ENCODE results near the gene CACNG8. TPM values are rescaled to one million over a fixed set of nuclear protein-coding genes. Genes with fewer than 3 reads are reported as not detected.

CACNG8 gene
- total RNA-seq, 1 experiment from 2014 or later = 17.7 TPM

DNA sequence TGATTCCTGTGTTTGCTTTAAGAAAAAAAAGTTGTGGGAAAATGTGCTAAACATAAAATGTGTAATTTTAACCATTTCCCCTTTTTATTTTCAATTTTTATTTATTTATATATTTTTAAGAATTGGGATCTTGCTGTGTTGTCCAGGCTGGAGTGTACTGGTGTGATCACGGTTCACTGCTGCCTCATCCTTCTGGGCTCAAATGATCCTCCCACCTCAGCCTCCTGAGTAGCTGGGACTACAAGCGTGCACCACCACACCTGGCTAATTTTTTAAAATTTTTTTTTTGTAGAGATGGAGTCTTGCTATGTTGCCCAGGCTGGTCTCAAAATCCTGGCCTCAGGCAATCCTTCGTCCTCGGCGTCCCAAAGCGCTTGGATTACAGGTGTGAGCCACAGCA lies 47.7 kb downstream of the CACNG8 start:
- in situ Hi-C loops (cut with HindIII; ENCODE audit: low pct_unique_long_range_greater_than_20kb, low sequenced_read_pairs) (no loop called here), intact Hi-C loops (cut with micrococcal nuclease; ENCODE audit: unreplicated experiment) (no loop called here)
- ChIA-PET POLR2A (no interaction called here), CTCF (no interaction called here)
- DNase-seq (ENCODE audit: low read depth, low spot score) = no peak
- no peaks in the 10 kb centered on the region for H3K27me3 ChIP-seq (ENCODE audit: control insufficient read depth, insufficient read depth, low read length)
- peak overlapping the region; percentile 93 for H3K27ac ChIP-seq (ENCODE audit: low read length)
- no peak for TF ChIP-seq SIN3A (IDR thresholded peaks at IDR 0.05; ENCODE audit: borderline replicate concordance, insufficient read depth, low read depth, low read length)
- no peaks in the 10 kb centered on the region for H3K9me3 ChIP-seq (ENCODE audit: control insufficient read depth, insufficient read depth, low read depth, low read length)
- no peak overlapping the region for H3K4me3 ChIP-seq (ENCODE audit: low read depth in 2 of 2, low read length in 2 of 2)
- H3K36me3 ChIP-seq (ENCODE audit: control insufficient read depth, insufficient read depth, low read length) = no peaks in the 10 kb centered on the region
- H3K4me1 ChIP-seq (ENCODE audit: control insufficient read depth, insufficient read depth, low read length) = peaks cover 30% of the 10 kb centered on the region
- no TSS peak for BruUV-seq (replicated peaks)
- no peak for ATAC-seq

DNA sequence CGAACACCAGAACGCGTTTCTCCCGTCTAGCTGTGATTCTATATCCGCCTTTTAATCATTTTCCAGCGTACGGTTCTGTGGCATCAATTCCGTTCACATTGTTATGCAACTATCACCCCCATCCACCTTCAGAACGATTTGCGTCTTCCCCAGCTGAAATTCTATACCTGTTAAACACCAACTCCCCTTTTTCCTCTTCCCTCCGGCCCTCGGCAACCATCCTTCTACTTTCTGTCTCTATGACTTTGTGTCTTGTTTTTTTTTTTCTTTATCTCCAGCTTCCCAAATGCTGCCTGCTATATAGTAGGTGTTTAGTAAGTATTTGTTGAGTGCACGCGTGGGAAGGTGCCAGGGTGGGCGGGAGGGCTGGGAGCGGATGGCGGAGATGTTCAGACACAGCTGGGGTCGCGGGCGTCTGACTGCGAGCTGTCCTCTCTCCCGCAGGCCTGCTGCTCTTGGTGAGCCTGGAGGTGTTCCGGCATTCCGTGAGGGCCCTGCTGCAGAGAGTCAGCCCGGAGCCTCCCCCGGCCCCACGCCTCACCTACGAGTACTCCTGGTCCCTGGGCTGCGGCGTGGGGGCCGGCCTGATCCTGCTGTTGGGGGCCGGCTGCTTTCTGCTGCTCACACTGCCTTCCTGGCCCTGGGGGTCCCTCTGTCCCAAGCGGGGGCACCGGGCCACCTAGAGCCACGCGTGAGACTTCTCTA lies 48.9 kb downstream of the CACNG8 start:
- DNase-seq (ENCODE audit: low read depth, low spot score) = no peak
- H3K36me3 ChIP-seq (ENCODE audit: control insufficient read depth, insufficient read depth, low read length) = no peaks in the 10 kb centered on the region
- no peaks in the 10 kb centered on the region for H3K9me3 ChIP-seq (ENCODE audit: control insufficient read depth, insufficient read depth, low read depth, low read length)
- ATAC-seq = no peak
- in situ Hi-C loops (cut with HindIII; ENCODE audit: low pct_unique_long_range_greater_than_20kb, low sequenced_read_pairs) (no loop called here), intact Hi-C loops (cut with micrococcal nuclease; ENCODE audit: unreplicated experiment) (no loop called here)
- no TSS peak for BruUV-seq (replicated peaks)
- ChIA-PET POLR2A (interaction anchor here (0.7 kb wide), 2 partner anchors 64 to 144 kb away, joined by 3 to 4 read pairs; partner anchors contain the start of gene MYADM), CTCF (interaction anchor here (0.7 kb wide), 1 partner anchor 24 kb away, joined by 4 read pairs; no protein-coding TSS in a partner anchor)
- no peak overlapping the region for H3K4me3 ChIP-seq (ENCODE audit: low read depth in 2 of 2, low read length in 2 of 2)
- TF ChIP-seq, protein P1, sequence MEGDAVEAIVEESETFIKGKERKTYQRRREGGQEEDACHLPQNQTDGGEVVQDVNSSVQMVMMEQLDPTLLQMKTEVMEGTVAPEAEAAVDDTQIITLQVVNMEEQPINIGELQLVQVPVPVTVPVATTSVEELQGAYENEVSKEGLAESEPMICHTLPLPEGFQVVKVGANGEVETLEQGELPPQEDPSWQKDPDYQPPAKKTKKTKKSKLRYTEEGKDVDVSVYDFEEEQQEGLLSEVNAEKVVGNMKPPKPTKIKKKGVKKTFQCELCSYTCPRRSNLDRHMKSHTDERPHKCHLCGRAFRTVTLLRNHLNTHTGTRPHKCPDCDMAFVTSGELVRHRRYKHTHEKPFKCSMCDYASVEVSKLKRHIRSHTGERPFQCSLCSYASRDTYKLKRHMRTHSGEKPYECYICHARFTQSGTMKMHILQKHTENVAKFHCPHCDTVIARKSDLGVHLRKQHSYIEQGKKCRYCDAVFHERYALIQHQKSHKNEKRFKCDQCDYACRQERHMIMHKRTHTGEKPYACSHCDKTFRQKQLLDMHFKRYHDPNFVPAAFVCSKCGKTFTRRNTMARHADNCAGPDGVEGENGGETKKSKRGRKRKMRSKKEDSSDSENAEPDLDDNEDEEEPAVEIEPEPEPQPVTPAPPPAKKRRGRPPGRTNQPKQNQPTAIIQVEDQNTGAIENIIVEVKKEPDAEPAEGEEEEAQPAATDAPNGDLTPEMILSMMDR (IDR thresholded peaks at IDR 0.05) = no peak
- no peak for TF ChIP-seq TCF7L2 (IDR thresholded peaks at IDR 0.05; ENCODE audit: low read depth, low read length)
- no peak for TF ChIP-seq SIN3A (IDR thresholded peaks at IDR 0.05; ENCODE audit: borderline replicate concordance, insufficient read depth, low read depth, low read length)
- TF ChIP-seq POLR2AphosphoS5 (IDR thresholded peaks at IDR 0.05; ENCODE audit: low read depth, low read length) = no peak
- TF ChIP-seq, protein P2, sequence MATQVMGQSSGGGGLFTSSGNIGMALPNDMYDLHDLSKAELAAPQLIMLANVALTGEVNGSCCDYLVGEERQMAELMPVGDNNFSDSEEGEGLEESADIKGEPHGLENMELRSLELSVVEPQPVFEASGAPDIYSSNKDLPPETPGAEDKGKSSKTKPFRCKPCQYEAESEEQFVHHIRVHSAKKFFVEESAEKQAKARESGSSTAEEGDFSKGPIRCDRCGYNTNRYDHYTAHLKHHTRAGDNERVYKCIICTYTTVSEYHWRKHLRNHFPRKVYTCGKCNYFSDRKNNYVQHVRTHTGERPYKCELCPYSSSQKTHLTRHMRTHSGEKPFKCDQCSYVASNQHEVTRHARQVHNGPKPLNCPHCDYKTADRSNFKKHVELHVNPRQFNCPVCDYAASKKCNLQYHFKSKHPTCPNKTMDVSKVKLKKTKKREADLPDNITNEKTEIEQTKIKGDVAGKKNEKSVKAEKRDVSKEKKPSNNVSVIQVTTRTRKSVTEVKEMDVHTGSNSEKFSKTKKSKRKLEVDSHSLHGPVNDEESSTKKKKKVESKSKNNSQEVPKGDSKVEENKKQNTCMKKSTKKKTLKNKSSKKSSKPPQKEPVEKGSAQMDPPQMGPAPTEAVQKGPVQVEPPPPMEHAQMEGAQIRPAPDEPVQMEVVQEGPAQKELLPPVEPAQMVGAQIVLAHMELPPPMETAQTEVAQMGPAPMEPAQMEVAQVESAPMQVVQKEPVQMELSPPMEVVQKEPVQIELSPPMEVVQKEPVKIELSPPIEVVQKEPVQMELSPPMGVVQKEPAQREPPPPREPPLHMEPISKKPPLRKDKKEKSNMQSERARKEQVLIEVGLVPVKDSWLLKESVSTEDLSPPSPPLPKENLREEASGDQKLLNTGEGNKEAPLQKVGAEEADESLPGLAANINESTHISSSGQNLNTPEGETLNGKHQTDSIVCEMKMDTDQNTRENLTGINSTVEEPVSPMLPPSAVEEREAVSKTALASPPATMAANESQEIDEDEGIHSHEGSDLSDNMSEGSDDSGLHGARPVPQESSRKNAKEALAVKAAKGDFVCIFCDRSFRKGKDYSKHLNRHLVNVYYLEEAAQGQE (IDR thresholded peaks at IDR 0.05; ENCODE audit: insufficient read depth in 1 of 2, low read depth in 2 of 2, low read length in 1 of 2) = no peak
- peak overlapping the region; percentile 93 for H3K27ac ChIP-seq (ENCODE audit: low read length)
- H3K27me3 ChIP-seq (ENCODE audit: control insufficient read depth, insufficient read depth, low read length) = no peaks in the 10 kb centered on the region
- H3K4me1 ChIP-seq (ENCODE audit: control insufficient read depth, insufficient read depth, low read length) = peaks cover 27% of the 10 kb centered on the region

DNA sequence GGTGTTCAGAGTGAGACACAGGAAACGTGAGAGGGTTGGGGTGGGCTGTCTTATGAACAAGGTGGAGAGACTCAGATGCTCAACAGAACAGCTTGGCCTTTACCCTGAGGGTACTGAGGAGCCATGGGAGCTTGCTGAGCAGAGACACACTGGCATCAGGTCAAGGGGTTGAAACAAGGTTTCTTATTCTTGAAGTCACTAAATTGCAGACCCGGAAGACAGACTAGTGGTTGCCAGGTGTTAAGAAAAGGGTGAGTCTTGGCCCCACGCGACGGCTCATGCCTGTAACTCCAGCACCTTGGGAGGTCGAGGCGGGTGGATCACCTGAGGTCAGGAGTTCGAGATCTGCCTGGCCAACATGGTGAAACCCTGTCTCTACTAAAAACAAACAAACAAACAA lies 51.1 kb downstream of the CACNG8 start:
- CTCF ChIA-PET = no interaction called here

More for the DNA sequence above, 51.1 kb downstream of the CACNG8 start:
- no TSS peak for BruUV-seq (replicated peaks)
- POLR2A ChIA-PET = interaction anchor here (0.8 kb wide), 1 partner anchor 25 kb away, joined by 9 read pairs; no protein-coding TSS in a partner anchor
- Histone ChIP-seq H3K36me3 (ENCODE audit: control insufficient read depth, insufficient read depth, low read length) (no peaks in the 10 kb centered on the region), H3K4me3 (ENCODE audit: low read depth in 2 of 2, low read length in 2 of 2) (no peak overlapping the region), H3K27me3 (ENCODE audit: control insufficient read depth, insufficient read depth, low read length) (no peaks in the 10 kb centered on the region), H3K4me1 (ENCODE audit: control insufficient read depth, insufficient read depth, low read length) (peaks cover 12% of the 10 kb centered on the region), H3K27ac (ENCODE audit: low read length) (peak overlapping the region; percentile 82), H3K9me3 (ENCODE audit: control insufficient read depth, insufficient read depth, low read depth, low read length) (no peaks in the 10 kb centered on the region)
- intact Hi-C loops (cut with micrococcal nuclease; ENCODE audit: unreplicated experiment) (no loop called here), in situ Hi-C loops (cut with HindIII; ENCODE audit: low pct_unique_long_range_greater_than_20kb, low sequenced_read_pairs) (no loop called here)
- DNase-seq (ENCODE audit: low read depth, low spot score) (no peak), ATAC-seq (0 out of 2 replicates have a peak, but pooled peaks have one; percentile 11)
- no peak for TF ChIP-seq TCF7L2 (IDR thresholded peaks at IDR 0.05; ENCODE audit: low read depth, low read length)
- no peak for TF ChIP-seq POLR2AphosphoS5 (IDR thresholded peaks at IDR 0.05; ENCODE audit: low read depth, low read length)
- TF ChIP-seq SIN3A (IDR thresholded peaks at IDR 0.05; ENCODE audit: borderline replicate concordance, insufficient read depth, low read depth, low read length) = no peak
- TF ChIP-seq, protein P1 (IDR thresholded peaks at IDR 0.05) = no peak
- TF ChIP-seq, protein P2 (IDR thresholded peaks at IDR 0.05; ENCODE audit: insufficient read depth in 1 of 2, low read depth in 2 of 2, low read length in 1 of 2) = no peak

All from Panc1 (cell line).